A549 treated with Mapracorat at 1 μM for 4 hours (cell line): ENCODE data around the gene SFMBT2. TPM values are rescaled to one million over a fixed set of nuclear protein-coding genes. Genes with fewer than 3 reads are reported as not detected.

Experiments used
- total RNA-seq: library from RNA; stranded (reverse); fragments of 200-300 nt; extraction: Qiagen RNA extraction; gene quantifications from 5 replicates; pipeline ENCODE4 v1.2.3, GENCODE V29; 2022

Gene SFMBT2
- total RNA-seq = 7.0 to 9.0 TPM (median 8.1 TPM) in 5 replicates

DNA sequence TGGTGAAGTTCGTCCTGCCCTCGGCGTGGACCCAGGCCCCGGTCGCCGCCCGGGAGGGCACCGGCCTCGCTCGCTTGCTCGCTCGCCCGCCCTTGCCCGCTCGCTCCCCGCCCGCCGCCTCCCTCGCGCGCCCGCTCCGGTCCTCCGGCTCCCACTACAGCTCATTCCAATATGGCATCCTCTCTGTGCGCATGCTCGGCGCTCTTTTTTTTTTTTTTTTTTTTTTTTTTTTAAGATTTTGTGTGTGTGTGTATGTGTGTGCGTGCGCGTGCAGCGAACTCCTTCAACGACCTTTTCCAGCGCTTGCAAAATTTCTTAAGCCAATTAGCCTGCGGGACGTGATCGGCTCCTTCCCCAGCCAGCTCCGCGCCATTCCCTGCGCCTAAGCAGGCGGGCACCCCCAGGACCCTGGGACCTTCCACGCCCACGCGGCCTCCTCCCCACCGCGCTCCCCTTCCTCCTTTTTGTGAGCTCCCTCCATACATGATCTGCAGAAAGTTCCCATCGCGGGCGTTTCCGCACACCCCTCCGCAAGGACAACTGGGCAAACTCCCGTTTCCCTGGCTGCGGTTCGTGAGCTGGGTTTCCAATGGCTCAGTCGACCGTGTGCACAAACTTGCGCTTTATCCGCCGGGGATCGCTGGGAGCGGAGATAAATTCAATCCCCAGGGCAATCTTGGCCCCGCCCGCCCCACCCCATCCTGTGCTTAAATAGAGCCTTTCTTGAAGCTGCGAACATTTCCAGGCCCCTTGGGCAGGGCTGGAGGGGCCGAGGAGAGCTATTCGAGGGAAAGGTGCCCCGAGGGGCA is at the start of gene SFMBT2:
Gene SFMBT2, minus strand, starts transcription at position 173 of the 809 bp plus-strand sequence. CDS start 29,136 bp downstream, outside the sequence.

